CD4-positive, alpha-beta T cell treated with Interferon alpha-2 for 1 hour (primary cell): ENCODE measurements around the gene ZBTB49.

Source experiments
- DNase-seq, 2 donors: peaks; one replicate each; pipeline ENCODE4 v3.0.0-alpha.2; 2020 to 2022

ZBTB49 gene

DNA sequence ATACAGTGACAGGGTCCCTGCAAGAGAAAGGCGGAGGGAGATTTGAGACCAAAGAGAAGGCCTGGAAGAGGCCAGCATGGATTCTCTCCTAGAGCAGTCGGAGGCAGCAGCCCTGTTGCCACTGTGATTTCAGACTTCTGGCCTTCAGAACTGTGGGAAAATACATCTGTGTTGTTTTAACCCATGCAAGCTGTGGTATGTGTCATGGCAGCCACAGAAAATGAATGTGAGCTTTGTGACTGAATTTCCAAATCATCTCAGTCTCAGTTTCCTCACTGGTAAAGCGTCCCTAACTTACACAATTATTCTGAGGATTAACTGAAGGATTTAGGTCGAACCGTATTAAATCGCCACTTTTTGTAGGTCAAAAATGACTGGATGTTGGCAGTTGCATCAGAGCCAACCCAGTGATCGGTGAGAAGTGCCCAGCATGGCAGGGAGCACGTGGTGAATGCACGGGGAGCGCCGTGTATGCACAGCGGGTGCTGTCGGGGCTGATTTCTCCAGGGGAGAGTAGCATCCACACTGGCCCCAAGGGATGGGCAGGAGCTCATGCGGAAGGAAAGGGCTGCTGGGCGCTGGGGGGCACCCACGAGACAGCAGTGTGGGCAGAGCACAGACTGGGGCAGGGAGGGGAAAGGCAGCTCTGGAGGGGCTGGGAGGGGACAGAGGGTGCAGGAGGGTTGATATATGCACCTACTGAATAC is 73.1 kb downstream of the ZBTB49 start:
- DNase-seq, result no peak

DNA sequence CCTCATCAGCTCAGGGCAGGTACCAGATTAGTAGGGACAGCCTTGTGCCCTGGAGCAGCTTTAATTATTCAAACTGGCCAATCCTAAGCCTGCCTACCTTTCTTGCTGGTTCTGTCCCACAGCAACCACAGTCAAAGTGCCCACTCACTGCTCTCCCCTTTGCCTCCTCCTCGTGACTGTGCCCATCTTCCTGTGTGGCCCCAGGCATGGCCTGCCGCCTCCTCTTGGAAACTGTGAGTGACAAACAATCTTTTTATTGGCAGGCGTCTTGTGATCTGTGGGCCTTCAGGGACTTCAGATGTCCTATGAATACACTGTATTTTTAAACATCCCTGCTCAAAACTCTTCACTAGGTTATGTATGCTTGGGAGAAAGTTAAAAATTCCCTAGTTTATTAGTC is 74.0 kb downstream of the ZBTB49 start:
- DNase-seq, result no peak

GRCh38 chr4:4364486-4365208 is 74.6 kb downstream of the ZBTB49 start:
- DNase-seq, result no peak

GRCh38 chr4:4368809-4369580 is 78.9 kb downstream of the ZBTB49 start:
- no peak for DNase-seq
